ENCODE data around the gene PIGH. TPM values are rescaled to one million over a fixed set of nuclear protein-coding genes. Genes with fewer than 3 reads are reported as not detected.
"Not testable (repeated sequence)": the region's sequence is repeated elsewhere in the genome, so short reads cannot be mapped to it uniquely, and the experiment has no call there.

The PIGH gene
- total and polyA plus RNA-seq, 2 donors = 20.7 to 43.5 TPM

DNA sequence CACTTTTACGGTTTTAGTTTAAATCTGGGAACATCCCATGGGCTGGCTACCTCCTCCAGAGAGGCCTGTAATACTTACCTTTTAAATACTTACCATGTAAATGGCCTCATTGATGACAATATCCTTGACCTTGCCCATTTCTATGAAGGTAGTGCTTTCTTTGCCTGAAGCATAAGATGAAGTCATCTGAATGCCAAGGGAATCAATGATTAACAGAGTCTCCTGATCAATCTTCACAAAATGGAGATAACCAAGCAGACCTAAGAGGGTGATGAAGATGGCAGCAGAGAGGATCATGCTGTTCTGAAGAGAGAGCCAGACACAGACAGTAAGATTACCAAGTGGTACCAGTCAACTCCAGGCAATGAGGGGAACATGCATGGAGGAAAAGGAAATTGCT lies 6.4 kb downstream of the PIGH start:
- H3K9me3 ChIP-seq (ENCODE audit: control insufficient read depth in 2 of 2, insufficient read depth in 1 of 2, low read length in 1 of 2); H3K27me3 ChIP-seq (ENCODE audit: control insufficient read depth in 2 of 2, insufficient read depth in 1 of 2, low read length in 1 of 2); DNase-seq (ENCODE audit: low read depth in 6 of 9, low spot score in 9 of 9); H3K4me3 ChIP-seq (ENCODE audit: low read length in 2 of 2); H3K27ac ChIP-seq (ENCODE audit: low read depth in 1 of 2, low read length in 1 of 2); H3K4me1 ChIP-seq (ENCODE audit: control insufficient read depth in 2 of 2, insufficient read depth in 2 of 2, low read length in 2 of 2): not testable (repeated sequence)
- peaks cover 9 to 31% of the 10 kb centered on the region in 2 donors for H3K36me3 ChIP-seq (ENCODE audit: control insufficient read depth in 2 of 2, insufficient read depth in 2 of 2, low read length in 1 of 2)
- 0% methylated on average over 1 of the region's 1 CpG for WGBS

DNA sequence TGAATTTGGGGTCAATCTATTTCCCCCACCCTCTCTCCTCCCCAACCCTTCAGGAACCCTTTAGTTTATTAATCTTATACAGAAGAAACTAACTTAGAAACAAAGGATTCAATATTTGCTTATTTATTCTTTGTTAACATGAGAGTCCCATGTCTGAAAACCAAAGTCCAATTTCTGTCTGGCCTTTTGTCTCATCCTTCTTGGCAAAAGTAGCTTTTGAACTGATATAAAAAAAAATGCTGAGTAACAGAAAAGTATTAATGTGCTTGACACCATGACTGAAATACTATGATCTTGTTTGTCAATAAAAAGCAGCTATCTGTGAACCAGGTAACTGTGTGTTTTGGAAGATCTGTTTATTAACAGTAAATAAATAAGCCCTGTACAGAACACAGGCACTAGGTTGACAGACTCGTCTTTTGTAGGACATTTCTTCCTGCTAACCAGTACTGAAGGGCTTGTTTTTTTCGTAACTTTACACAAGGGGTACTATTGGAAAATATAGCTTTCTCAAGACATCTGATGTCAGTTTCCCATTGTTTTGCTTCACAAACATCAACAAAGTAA lies 10.8 kb downstream of the PIGH start:
- no peak overlapping the region for H3K27ac ChIP-seq (ENCODE audit: low read depth in 1 of 2, low read length in 1 of 2)
- H3K4me3 ChIP-seq (ENCODE audit: low read length in 2 of 2) = no peak overlapping the region
- H3K27me3 ChIP-seq (ENCODE audit: control insufficient read depth in 2 of 2, insufficient read depth in 1 of 2, low read length in 1 of 2) = no peaks in the 10 kb centered on the region
- H3K4me1 ChIP-seq (ENCODE audit: control insufficient read depth in 2 of 2, insufficient read depth in 2 of 2, low read length in 2 of 2) = no peaks in the 10 kb centered on the region
- no peaks in the 10 kb centered on the region for H3K9me3 ChIP-seq (ENCODE audit: control insufficient read depth in 2 of 2, insufficient read depth in 1 of 2, low read length in 1 of 2)
- 98% methylated on average over 2 of the region's 2 CpGs for WGBS
- no peak for DNase-seq (ENCODE audit: low read depth in 6 of 9, low spot score in 9 of 9)
- H3K36me3 ChIP-seq (ENCODE audit: control insufficient read depth in 2 of 2, insufficient read depth in 2 of 2, low read length in 1 of 2) = peaks cover 13 to 55% of the 10 kb centered on the region in 2 donors

DNA sequence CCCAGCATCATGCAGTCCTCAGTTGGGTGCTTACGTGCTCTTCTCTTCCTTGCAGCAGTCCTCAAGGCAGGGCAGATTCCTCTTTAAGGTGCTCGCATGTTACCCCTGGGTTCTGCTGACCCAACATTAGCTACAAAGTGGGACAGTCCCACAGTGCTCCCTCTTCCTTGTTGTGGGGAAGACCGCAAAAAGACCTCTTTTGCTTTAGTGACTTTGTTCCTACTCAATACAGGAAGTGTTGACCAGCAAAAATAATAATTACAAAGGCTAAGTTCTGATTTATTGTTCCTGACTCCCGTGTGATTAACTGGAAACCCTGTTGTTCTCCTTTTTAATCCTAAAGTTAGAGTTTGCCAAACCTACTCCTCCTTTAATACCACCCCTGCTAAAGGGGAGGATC lies 13.7 kb downstream of the PIGH start:
- Histone ChIP-seq H3K36me3 (ENCODE audit: control insufficient read depth in 2 of 2, insufficient read depth in 2 of 2, low read length in 1 of 2) (peaks cover 9 to 36% of the 10 kb centered on the region in 2 donors), H3K27ac (ENCODE audit: low read depth in 1 of 2, low read length in 1 of 2) (no peak overlapping the region), H3K4me3 (ENCODE audit: low read length in 2 of 2) (no peak overlapping the region), H3K27me3 (ENCODE audit: control insufficient read depth in 2 of 2, insufficient read depth in 1 of 2, low read length in 1 of 2) (no peaks in the 10 kb centered on the region), H3K4me1 (ENCODE audit: control insufficient read depth in 2 of 2, insufficient read depth in 2 of 2, low read length in 2 of 2) (no peaks in the 10 kb centered on the region), H3K9me3 (ENCODE audit: control insufficient read depth in 2 of 2, insufficient read depth in 1 of 2, low read length in 1 of 2) (no peaks in the 10 kb centered on the region)
- no peak for DNase-seq (ENCODE audit: low read depth in 6 of 9, low spot score in 9 of 9)
- 86% methylated on average over 4 of the region's 4 CpGs for WGBS

DNA sequence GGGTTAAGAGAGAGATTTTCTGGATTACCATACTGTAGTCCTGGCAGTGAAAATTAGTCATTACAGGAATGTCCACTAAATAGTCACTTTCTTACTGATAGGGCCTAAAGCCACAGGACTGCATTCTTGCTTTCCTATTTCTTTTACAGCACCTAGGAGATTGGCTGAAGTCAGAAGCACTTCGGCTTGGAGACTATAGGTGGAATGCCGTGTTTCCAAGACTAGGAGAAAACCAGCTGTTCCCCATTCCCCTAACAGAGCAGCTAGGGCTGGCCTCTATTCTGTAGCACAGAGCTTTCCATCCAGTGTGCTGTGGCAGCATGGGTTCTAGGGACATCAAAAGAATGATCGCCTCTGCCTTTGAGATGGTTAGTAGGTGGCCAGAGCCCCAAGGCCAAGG lies 15.1 kb downstream of the PIGH start:
- H3K36me3 ChIP-seq (ENCODE audit: control insufficient read depth in 2 of 2, insufficient read depth in 2 of 2, low read length in 1 of 2) = peaks cover 7 to 32% of the 10 kb centered on the region in 2 donors
- WGBS = 100% methylated on average over 3 of the region's 3 CpGs
- no peak overlapping the region for H3K4me3 ChIP-seq (ENCODE audit: low read length in 2 of 2)
- no peak for DNase-seq (ENCODE audit: low read depth in 6 of 9, low spot score in 9 of 9)
- H3K27me3 ChIP-seq (ENCODE audit: control insufficient read depth in 2 of 2, insufficient read depth in 1 of 2, low read length in 1 of 2) = no peaks in the 10 kb centered on the region
- H3K9me3 ChIP-seq (ENCODE audit: control insufficient read depth in 2 of 2, insufficient read depth in 1 of 2, low read length in 1 of 2) = no peaks in the 10 kb centered on the region
- no peaks in the 10 kb centered on the region for H3K4me1 ChIP-seq (ENCODE audit: control insufficient read depth in 2 of 2, insufficient read depth in 2 of 2, low read length in 2 of 2)
- H3K27ac ChIP-seq (ENCODE audit: low read depth in 1 of 2, low read length in 1 of 2) = no peak overlapping the region

DNA sequence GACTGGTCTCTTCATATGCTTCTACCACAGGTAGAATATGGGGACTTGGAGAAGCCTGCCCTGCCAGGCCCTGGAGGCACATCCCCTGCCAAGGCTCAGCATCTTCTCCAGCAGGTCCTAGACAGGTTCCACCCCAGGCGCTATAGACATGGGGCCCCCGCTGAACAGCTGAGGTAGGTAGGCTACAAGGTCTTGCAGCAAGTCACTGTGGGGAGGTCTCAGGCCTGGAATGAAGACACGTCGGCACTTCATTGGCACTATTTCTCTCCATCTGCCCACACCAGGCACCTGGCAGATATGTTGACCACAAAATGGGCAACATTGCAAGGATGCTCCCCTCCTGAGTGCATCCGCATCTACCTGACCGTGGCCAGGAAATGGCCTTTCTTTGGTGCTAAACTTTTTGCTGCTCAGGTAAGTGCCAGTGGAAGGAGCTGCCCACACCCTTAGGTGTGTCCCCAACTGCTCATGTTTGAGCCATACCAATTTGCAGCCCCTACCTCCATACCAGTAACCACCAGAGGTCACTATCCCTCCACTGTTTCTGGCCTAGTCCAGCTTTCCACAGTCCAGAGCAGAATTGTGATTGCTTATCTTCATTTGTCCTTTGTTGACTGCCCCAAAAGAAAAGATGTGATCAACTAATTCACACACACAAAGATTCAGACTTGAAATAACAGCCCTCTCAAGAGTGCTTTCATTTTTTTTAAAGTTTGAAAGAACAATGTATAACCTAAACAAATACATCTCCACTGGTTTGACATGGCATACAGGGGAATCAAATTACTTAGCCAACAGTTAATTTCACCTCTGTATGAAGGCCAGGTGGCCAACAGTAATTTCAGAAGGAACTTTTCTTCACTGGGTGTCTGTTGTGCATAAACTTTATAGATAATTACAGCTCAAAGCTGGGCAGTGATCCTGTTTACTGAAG lies 16.1 kb downstream of the PIGH start:
- 96% methylated on average over 6 of the region's 6 CpGs for WGBS
- H3K9me3 ChIP-seq (ENCODE audit: control insufficient read depth in 2 of 2, insufficient read depth in 1 of 2, low read length in 1 of 2) = no peaks in the 10 kb centered on the region
- H3K4me3 ChIP-seq (ENCODE audit: low read length in 2 of 2) = no peak overlapping the region
- H3K27me3 ChIP-seq (ENCODE audit: control insufficient read depth in 2 of 2, insufficient read depth in 1 of 2, low read length in 1 of 2) = no peaks in the 10 kb centered on the region
- no peaks in the 10 kb centered on the region for H3K4me1 ChIP-seq (ENCODE audit: control insufficient read depth in 2 of 2, insufficient read depth in 2 of 2, low read length in 2 of 2)
- H3K36me3 ChIP-seq (ENCODE audit: control insufficient read depth in 2 of 2, insufficient read depth in 2 of 2, low read length in 1 of 2) = peaks cover 4 to 27% of the 10 kb centered on the region in 2 donors
- H3K27ac ChIP-seq (ENCODE audit: low read depth in 1 of 2, low read length in 1 of 2) = no peak overlapping the region
- DNase-seq (ENCODE audit: low read depth in 6 of 9, low spot score in 9 of 9) = peak in 3 of 9 donors; percentile 18 to 39 (median 33)

DNA sequence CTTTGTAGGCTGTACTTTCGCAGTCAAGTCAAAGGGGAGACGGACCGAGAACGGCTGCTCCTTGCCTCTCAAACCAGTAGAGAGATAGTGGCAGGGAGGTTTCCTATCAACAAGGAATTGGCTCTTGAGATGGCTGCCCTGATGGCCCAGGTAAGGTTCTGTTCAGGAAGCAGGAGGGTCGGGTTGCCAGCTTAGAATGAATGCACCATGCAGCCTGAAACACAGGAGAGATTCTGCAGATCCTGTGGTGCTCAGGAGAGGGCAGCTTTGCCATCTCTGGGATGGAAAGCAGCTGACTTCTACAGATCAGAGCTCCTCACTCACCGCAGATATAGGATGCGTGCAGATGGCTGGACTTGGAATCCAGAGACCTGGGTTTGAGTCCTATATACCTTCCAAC lies 18.0 kb downstream of the PIGH start:
- DNase-seq (ENCODE audit: low read depth in 6 of 9, low spot score in 9 of 9) = no peak
- WGBS = 88% methylated on average over 7 of the region's 7 CpGs
- Histone ChIP-seq H3K9me3 (ENCODE audit: control insufficient read depth in 2 of 2, insufficient read depth in 1 of 2, low read length in 1 of 2) (no peaks in the 10 kb centered on the region), H3K4me1 (ENCODE audit: control insufficient read depth in 2 of 2, insufficient read depth in 2 of 2, low read length in 2 of 2) (no peaks in the 10 kb centered on the region), H3K36me3 (ENCODE audit: control insufficient read depth in 2 of 2, insufficient read depth in 2 of 2, low read length in 1 of 2) (peaks cover 0 to 11% of the 10 kb centered on the region in 2 donors), H3K27me3 (ENCODE audit: control insufficient read depth in 2 of 2, insufficient read depth in 1 of 2, low read length in 1 of 2) (no peaks in the 10 kb centered on the region), H3K4me3 (ENCODE audit: low read length in 2 of 2) (no peak overlapping the region), H3K27ac (ENCODE audit: low read depth in 1 of 2, low read length in 1 of 2) (no peak overlapping the region)

DNA sequence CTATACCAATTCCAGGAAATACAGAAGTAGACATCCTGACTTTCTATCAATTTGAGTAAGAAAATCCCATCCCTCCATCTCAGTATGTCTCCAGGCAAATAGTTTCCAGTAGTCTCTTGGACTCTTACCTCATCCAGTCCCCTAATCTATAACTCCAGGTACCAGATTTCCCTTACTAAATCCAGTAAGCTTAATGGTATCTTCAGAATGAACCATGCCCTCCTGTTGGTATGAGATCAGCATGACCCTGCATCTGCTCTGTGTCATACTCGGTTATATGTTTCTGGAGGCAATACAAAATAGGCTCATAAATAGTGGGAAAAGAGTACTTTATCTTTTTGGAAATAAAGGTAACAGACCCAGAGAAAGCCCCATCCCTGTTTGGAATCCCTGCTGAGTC lies 18.4 kb downstream of the PIGH start:
- no peaks in the 10 kb centered on the region for H3K9me3 ChIP-seq (ENCODE audit: control insufficient read depth in 2 of 2, insufficient read depth in 1 of 2, low read length in 1 of 2)
- peaks cover 0 to 7% of the 10 kb centered on the region in 2 donors for H3K36me3 ChIP-seq (ENCODE audit: control insufficient read depth in 2 of 2, insufficient read depth in 2 of 2, low read length in 1 of 2)
- H3K27me3 ChIP-seq (ENCODE audit: control insufficient read depth in 2 of 2, insufficient read depth in 1 of 2, low read length in 1 of 2) = no peaks in the 10 kb centered on the region
- H3K27ac ChIP-seq (ENCODE audit: low read depth in 1 of 2, low read length in 1 of 2) = no peak overlapping the region
- no peaks in the 10 kb centered on the region for H3K4me1 ChIP-seq (ENCODE audit: control insufficient read depth in 2 of 2, insufficient read depth in 2 of 2, low read length in 2 of 2)
- no peak for DNase-seq (ENCODE audit: low read depth in 6 of 9, low spot score in 9 of 9)
- H3K4me3 ChIP-seq (ENCODE audit: low read length in 2 of 2) = no peak overlapping the region
- WGBS = 100% methylated on average over 1 of the region's 1 CpG

DNA sequence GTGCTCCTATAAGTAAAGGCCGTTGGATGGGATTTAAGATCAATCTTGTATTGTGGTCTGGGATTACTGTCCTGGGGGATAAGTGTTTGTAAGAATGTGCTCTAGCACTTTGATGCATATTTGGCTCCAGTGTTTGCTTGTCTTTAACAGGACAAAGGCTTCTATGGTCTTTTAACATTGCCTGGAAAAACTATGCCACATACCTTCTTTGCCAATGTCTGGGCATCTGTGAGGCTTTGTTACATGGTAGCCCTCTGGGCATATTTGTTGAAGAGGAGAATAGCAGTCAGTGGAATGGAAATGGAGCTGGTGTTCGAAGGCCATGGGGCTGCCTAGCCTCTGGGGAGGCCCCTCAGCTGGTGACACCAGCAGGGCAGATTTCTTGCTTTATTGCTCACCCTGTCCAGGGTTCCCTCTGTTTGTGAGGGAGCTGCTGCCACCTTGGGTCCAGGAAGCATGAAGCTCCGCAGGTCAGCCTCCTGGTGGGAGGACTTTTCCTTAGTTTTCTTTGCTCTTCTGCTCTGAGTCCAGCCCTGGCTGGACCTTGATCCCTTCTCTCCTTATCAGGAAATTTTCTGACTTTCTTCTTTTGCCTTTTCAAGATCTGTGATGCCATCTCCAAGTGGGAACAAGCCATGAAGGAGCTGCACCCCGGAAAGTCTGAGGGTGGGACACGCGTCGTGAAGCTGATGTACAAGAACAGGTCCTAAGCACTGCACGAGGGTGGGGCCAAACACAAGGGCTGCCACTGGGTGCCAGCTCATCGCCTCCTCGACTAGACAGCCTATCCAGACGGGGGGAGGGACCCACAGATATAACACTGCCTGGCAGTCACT lies 19.5 kb downstream of the PIGH start:
- no peak for DNase-seq (ENCODE audit: low read depth in 6 of 9, low spot score in 9 of 9)
- Histone ChIP-seq H3K9me3 (ENCODE audit: control insufficient read depth in 2 of 2, insufficient read depth in 1 of 2, low read length in 1 of 2) (no peaks in the 10 kb centered on the region), H3K4me3 (ENCODE audit: low read length in 2 of 2) (no peak overlapping the region), H3K27ac (ENCODE audit: low read depth in 1 of 2, low read length in 1 of 2) (no peak overlapping the region), H3K27me3 (ENCODE audit: control insufficient read depth in 2 of 2, insufficient read depth in 1 of 2, low read length in 1 of 2) (no peaks in the 10 kb centered on the region), H3K36me3 (ENCODE audit: control insufficient read depth in 2 of 2, insufficient read depth in 2 of 2, low read length in 1 of 2) (peaks cover 0 to under 1% of the 10 kb centered on the region in 2 donors), H3K4me1 (ENCODE audit: control insufficient read depth in 2 of 2, insufficient read depth in 2 of 2, low read length in 2 of 2) (no peaks in the 10 kb centered on the region)
- WGBS = 98% methylated on average over 11 of the region's 11 CpGs

DNA sequence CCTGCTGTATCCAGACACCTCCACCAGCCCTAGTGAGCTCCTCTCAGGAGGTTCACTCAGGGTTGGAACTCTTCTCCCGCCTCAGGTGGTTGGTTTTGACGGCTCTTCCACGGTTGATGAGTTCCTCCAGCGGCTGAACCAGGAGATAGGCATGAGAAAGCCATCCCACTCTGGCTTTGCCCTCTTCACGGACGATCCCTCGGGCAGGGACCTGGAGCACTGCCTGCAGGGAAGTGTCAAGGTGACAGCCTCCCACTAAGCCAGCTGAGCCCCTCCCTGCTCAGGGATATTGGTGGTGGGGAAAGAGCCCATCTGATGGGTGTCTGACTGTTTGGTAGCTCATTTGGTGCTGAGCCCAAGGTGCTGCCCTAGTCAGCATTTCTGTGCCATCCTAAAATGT lies 20.4 kb downstream of the PIGH start:
- no peaks in the 10 kb centered on the region for H3K27me3 ChIP-seq (ENCODE audit: control insufficient read depth in 2 of 2, insufficient read depth in 1 of 2, low read length in 1 of 2)
- no peak for DNase-seq (ENCODE audit: low read depth in 6 of 9, low spot score in 9 of 9)
- WGBS = 92% methylated on average over 7 of the region's 7 CpGs
- H3K4me1 ChIP-seq (ENCODE audit: control insufficient read depth in 2 of 2, insufficient read depth in 2 of 2, low read length in 2 of 2) = no peaks in the 10 kb centered on the region
- H3K9me3 ChIP-seq (ENCODE audit: control insufficient read depth in 2 of 2, insufficient read depth in 1 of 2, low read length in 1 of 2) = no peaks in the 10 kb centered on the region
- H3K4me3 ChIP-seq (ENCODE audit: low read length in 2 of 2) = no peak overlapping the region
- H3K27ac ChIP-seq (ENCODE audit: low read depth in 1 of 2, low read length in 1 of 2) = no peak overlapping the region
- no peaks in the 10 kb centered on the region for H3K36me3 ChIP-seq (ENCODE audit: control insufficient read depth in 2 of 2, insufficient read depth in 2 of 2, low read length in 1 of 2)

Measured in thymus (tissue), 11 donors.